Thoracic aorta (tissue), 2 donors: Measurements from ENCODE around the gene AEBP1. TPM values are rescaled to one million over a fixed set of nuclear protein-coding genes. Genes with fewer than 3 reads are reported as not detected.
A peak's percentile ranks its signal among the peaks of the same experiment; 100 is the strongest.

Experiments
- ATAC-seq: fragments of 150-250 bp; one replicate; pipeline ENCODE4 v1.8.0; 2017; ENCODE audit warnings: low read depth; ENCODE audit not compliant: insufficient number of reproducible peaks, low FRiP score
- DNase-seq: peaks from one replicate; pipeline ENCODE4 v3.0.0-alpha.2; 2020; ENCODE audit warnings: low spot score
- H3K27ac ChIP-seq, 2 donors: fragments of 200-600 bp; sonication (generic); 1 replicate in 1 of 2; 2 replicates in 1 of 2; pipeline ENCODE4 v1.5.1; 2016; ENCODE audit warnings: mild to moderate bottlenecking in 2 of 2, moderate library complexity in 2 of 2
- H3K27me3 ChIP-seq: fragments of 200-600 bp; sonication (generic); replicated peaks from 2 replicates; pipeline ENCODE4 v1.6.0; 2016; ENCODE audit warnings: mild to moderate bottlenecking; ENCODE audit not compliant: insufficient read depth
- H3K36me3 ChIP-seq: fragments of 200-600 bp; sonication (generic); one replicate; pipeline ENCODE4 v1.5.1; 2016
- H3K4me1 ChIP-seq, 2 donors: fragments of 200-600 bp; sonication (generic); 1 replicate in 1 of 2; 2 replicates in 1 of 2; pipeline versions ENCODE4 v1.5.1 to v1.6.0; 2016; ENCODE audit warnings: low read depth in 2 of 2, mild to moderate bottlenecking in 1 of 2; ENCODE audit not compliant: control insufficient read depth in 1 of 2
- H3K4me3 ChIP-seq: fragments of 200-600 bp; sonication (generic); 2 replicates; pipeline ENCODE4 v1.5.1; 2016; ENCODE audit warnings: mild to moderate bottlenecking
- H3K9me3 ChIP-seq: fragments of 200-600 bp; sonication (generic); 2 replicates; pipeline ENCODE4 v1.5.1; 2016
- total RNA-seq, 2 donors: library from RNA; depleted of rRNA; stranded (reverse); fragments of >200 nt; gene quantifications; one replicate each; pipeline versions ENCODE4 v1.1.0 to v1.2.3, GENCODE V29; 2016
- TF ChIP-seq, protein P1 (sequence below): fragments of 200-600 bp; sonication (generic); IDR thresholded peaks from one replicate; pipeline ENCODE4 v1.5.1; 2019; ENCODE audit warnings: antibody characterized with exemption

AEBP1 gene
- total RNA-seq, 2 donors from 2014 or later, result 1,006 to 1,415 TPM

DNA sequence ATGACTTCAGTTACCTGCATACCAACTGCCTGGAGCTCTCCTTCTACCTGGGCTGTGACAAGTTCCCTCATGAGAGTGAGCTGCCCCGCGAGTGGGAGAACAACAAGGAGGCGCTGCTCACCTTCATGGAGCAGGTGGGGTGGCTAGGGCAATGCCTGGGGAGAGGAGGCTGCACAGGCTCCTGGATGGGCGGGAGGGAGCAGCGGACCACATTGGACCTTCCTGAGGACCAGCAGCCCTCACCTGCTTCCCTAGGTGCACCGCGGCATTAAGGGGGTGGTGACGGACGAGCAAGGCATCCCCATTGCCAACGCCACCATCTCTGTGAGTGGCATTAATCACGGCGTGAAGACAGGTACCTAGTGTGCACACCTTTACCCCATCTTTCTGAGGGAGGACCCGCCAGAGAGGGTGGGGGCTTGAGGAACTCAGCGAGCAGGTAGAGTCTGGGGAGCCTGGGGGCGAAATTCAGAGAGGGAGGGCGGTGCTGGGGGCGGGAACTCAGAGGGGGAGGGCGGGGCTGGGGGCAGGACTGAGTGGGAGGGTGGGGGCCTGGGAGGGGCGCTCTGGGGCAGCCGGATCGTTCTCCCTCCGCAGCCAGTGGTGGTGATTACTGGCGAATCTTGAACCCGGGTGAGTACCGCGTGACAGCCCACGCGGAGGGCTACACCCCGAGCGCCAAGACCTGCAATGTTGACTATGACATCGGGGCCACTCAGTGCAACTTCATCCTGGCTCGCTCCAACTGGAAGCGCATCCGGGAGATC is 9.0 kb downstream of the AEBP1 start:
- H3K36me3 ChIP-seq, result peaks cover 59% of the 10 kb centered on the region

GRCh38 chr7:44113764-44114354 is 9.7 kb downstream of the AEBP1 start:
- Histone ChIP-seq H3K9me3 (no peaks in the 10 kb centered on the region), H3K27ac (peak overlapping the region in 1 of 2 donors; percentile 38), H3K4me1 (peaks cover 3 to 57% of the 10 kb centered on the region in 2 donors), H3K27me3 (no peaks in the 10 kb centered on the region), H3K4me3 (no peak overlapping the region), H3K36me3 (peaks cover 52% of the 10 kb centered on the region)
- DNase-seq (no peak), ATAC-seq (no peak)
- TF ChIP-seq, protein P1, sequence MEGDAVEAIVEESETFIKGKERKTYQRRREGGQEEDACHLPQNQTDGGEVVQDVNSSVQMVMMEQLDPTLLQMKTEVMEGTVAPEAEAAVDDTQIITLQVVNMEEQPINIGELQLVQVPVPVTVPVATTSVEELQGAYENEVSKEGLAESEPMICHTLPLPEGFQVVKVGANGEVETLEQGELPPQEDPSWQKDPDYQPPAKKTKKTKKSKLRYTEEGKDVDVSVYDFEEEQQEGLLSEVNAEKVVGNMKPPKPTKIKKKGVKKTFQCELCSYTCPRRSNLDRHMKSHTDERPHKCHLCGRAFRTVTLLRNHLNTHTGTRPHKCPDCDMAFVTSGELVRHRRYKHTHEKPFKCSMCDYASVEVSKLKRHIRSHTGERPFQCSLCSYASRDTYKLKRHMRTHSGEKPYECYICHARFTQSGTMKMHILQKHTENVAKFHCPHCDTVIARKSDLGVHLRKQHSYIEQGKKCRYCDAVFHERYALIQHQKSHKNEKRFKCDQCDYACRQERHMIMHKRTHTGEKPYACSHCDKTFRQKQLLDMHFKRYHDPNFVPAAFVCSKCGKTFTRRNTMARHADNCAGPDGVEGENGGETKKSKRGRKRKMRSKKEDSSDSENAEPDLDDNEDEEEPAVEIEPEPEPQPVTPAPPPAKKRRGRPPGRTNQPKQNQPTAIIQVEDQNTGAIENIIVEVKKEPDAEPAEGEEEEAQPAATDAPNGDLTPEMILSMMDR, result no peak

More for the DNA sequence above, 9.0 kb downstream of the AEBP1 start:
- DNase-seq, result no peak
- peak overlapping the region in 1 of 2 donors; percentile 100 for H3K27ac ChIP-seq
- peaks cover 8 to 64% of the 10 kb centered on the region in 2 donors for H3K4me1 ChIP-seq
- TF ChIP-seq, protein P1, result no peak
- no peaks in the 10 kb centered on the region for H3K9me3 ChIP-seq
- no peak overlapping the region for H3K4me3 ChIP-seq
- H3K27me3 ChIP-seq, result no peaks in the 10 kb centered on the region
- ATAC-seq, result no peak

DNA sequence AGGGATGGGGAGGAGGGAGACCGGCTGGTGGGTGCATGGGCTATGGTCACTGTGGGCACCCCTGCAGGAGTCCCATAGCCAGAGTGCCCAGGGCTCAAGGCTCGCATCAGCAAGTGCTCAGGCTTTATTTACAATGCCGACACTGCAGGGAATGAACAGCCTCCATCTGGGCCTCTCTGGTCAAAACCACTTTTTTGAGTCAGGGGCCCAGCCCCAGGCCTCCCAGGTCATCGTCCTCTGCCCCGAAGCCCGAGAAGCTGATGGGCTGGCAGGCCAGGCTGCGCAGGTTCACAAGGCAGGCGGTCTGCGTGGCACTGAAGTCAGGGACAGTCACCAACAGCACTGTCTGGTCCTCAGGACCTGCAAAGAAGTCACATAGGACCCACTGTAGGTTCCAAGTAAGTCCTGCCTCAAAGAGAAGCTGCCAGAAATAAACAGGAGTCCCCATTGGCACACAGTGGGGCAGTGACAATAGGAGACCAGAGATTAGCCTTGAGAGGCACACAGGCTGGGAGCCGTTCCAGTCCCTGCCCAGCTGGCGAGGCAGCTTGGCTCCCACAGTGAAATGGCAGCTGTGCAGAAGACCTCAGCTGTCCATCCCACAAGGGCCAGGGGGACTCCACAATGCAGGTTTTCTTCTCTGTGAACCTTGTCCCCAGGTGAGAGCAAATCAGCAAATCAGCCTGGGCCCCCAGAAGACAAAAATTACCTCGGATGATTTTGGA is 10.6 kb downstream of the AEBP1 start:
- TF ChIP-seq, protein P1, result no peak
- no peaks in the 10 kb centered on the region for H3K9me3 ChIP-seq
- peaks cover 0 to 49% of the 10 kb centered on the region in 2 donors for H3K4me1 ChIP-seq
- peak overlapping the region in 1 of 2 donors; percentile 38 for H3K27ac ChIP-seq
- ATAC-seq (no peak), DNase-seq (no peak)
- peaks cover 43% of the 10 kb centered on the region for H3K36me3 ChIP-seq
- no peak overlapping the region for H3K4me3 ChIP-seq
- H3K27me3 ChIP-seq, result no peaks in the 10 kb centered on the region

DNA sequence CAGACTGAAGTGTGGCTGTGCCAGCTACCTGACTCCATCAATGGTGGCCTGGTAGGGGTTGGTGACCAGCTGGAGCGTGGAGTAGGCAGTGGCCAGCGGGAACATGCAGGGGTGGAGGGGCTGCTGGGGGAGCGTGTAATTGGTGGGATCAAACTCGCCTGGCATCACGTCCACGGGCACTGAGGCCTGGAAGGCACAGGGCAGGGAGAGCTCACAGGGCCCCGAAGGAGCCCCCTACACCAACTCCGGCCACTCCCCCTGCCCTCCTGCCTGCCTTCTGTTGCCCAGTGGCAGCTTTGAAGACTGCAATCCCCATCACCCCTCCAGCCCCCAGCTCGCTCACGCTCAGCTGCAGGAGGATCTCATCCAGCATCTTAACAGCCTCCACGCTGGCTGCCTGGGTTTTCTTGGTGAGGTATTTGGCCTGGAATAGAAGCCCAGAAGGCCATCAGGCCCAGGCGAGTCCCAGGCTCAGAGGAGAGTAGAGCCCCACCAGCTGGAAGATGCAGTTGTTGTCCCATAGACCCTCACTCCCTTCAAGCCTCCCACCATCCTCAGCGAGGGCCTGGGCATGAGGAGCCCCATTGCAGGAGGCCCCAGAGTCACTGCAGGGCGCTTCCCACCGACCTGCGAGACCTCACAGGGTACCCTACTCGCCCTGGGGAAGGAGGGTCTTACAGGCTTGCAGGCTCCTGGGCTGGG is 12.1 kb downstream of the AEBP1 start:
- Histone ChIP-seq H3K4me1 (peaks cover 0 to 34% of the 10 kb centered on the region in 2 donors), H3K27ac (no peak overlapping the region), H3K4me3 (no peak overlapping the region), H3K9me3 (no peaks in the 10 kb centered on the region), H3K27me3 (no peaks in the 10 kb centered on the region), H3K36me3 (peaks cover 28% of the 10 kb centered on the region)
- DNase-seq (no peak), ATAC-seq (no peak)
- TF ChIP-seq, protein P1, result no peak
